ES-I3 (cell line): ENCODE data around the gene MAD2L2.

Source experiments
- H3K36me3 ChIP-seq: 2 replicates; pipeline ENCODE4 v1.6.1; 2013; ENCODE audit warnings: mild to moderate bottlenecking, low read length, control low read depth, moderate library complexity; ENCODE audit not compliant: insufficient read depth
- H3K4me1 ChIP-seq: 2 replicates; pipeline ENCODE4 v1.6.1; 2013; ENCODE audit warnings: mild to moderate bottlenecking, control low read depth, low read length; ENCODE audit not compliant: insufficient read depth
- H3K9ac ChIP-seq: 2 replicates; pipeline ENCODE4 v1.6.1; 2013; ENCODE audit warnings: low read depth, mild to moderate bottlenecking, low read length, moderate library complexity
- H3K9me3 ChIP-seq: 2 replicates; pipeline ENCODE4 v1.6.1; 2013; ENCODE audit warnings: mild to moderate bottlenecking, low read length, moderate library complexity; ENCODE audit not compliant: control insufficient read depth, insufficient read depth

MAD2L2 gene

GRCh38 chr1:11697893-11698210, 16.9 kb upstream of the MAD2L2 start:
- no peaks in the 10 kb centered on the region for H3K36me3 ChIP-seq
- H3K4me1 ChIP-seq = peaks cover 30% of the 10 kb centered on the region; the same call in 1 of the 2 replicates
- H3K9ac ChIP-seq = no peak overlapping the region
- no peaks in the 10 kb centered on the region for H3K9me3 ChIP-seq

GRCh38 chr1:11697188-11697892, 16.4 kb upstream of the MAD2L2 start:
- Histone ChIP-seq H3K9ac (no peak overlapping the region), H3K36me3 (no peaks in the 10 kb centered on the region), H3K9me3 (no peaks in the 10 kb centered on the region), H3K4me1 (peaks cover 30% of the 10 kb centered on the region; the same call in 1 of the 2 replicates)

GRCh38 chr1:11695861-11696260, 14.9 kb upstream of the MAD2L2 start:
- H3K9ac ChIP-seq = no peak overlapping the region
- no peaks in the 10 kb centered on the region for H3K9me3 ChIP-seq
- no peaks in the 10 kb centered on the region for H3K36me3 ChIP-seq
- peaks cover 18% of the 10 kb centered on the region; the same call in 1 of the 2 replicates for H3K4me1 ChIP-seq

DNA sequence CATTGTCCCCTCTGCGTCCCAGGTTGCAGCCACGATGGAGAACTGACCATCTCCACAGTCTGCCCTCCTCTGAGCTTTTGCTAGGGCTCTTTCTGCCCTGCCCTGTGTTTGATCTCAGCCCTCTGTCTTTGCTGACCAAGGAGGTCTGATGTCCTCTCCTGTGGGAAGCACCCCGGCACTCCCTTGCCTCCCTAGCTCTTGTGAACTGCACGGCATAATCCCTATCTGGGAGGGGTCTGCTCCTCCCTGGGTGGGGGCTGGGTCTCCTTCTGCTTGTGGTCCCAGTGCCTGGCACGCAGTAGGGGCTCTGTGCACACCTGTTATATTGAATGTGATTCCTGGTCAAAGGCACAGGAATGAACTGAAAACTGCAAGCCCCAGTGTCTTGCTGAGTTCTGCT, 13.0 kb upstream of the MAD2L2 start:
- Histone ChIP-seq H3K4me1 (peaks cover 16% of the 10 kb centered on the region), H3K36me3 (no peaks in the 10 kb centered on the region), H3K9me3 (no peaks in the 10 kb centered on the region), H3K9ac (no peak overlapping the region)

- H3K9me3 ChIP-seq = no peaks in the 10 kb centered on the region
- peaks cover 19% of the 10 kb centered on the region for H3K4me1 ChIP-seq
- H3K9ac ChIP-seq = no peak overlapping the region
- no peaks in the 10 kb centered on the region for H3K36me3 ChIP-seq
These were observed 12.2 kb upstream of the MAD2L2 start for GRCh38 chr1:11693024-11693590.

GRCh38 chr1:11691928-11692711, 11.2 kb upstream of the MAD2L2 start:
- peaks cover 19% of the 10 kb centered on the region for H3K4me1 ChIP-seq
- peak overlapping the region; percentile 87 for H3K9ac ChIP-seq
- no peaks in the 10 kb centered on the region for H3K9me3 ChIP-seq
- H3K36me3 ChIP-seq = no peaks in the 10 kb centered on the region

DNA sequence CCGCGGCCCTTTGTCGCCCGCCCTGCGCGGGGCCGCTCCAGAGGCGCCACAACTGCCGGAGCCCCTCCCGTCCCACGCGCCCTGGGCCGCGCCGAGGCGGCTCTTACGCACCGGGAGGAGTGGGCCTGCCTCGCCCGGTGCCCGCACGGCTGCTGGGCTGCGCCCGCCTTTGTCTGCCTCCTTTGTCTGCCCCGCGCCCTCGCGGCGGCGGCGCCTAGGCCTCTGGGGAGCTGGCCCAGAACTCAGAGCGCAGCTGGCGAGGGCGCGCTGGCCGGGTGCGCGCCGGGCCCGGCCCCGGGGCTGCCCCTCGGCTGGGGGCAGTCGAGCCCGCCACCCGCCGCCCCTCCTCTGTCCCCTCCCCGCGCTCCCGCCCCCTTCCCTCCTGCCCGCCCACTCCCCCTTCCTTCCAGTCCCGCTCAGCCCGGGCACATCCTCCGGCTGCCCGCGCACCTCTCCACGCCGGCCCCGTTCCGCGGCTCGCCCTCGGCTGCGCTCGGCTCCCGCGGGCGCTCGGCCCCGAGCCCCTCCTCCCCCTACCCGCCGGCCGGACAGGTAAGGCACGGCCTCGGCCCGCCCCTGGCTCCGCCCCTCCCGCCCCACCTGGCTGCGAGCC, 10.5 kb upstream of the MAD2L2 start, which contains the start of gene DRAXIN:
DRAXIN (plus strand) TSS at position 409 of the 613 bp plus-strand sequence. CDS start 14,549 bp downstream, outside the sequence.
- no peaks in the 10 kb centered on the region for H3K9me3 ChIP-seq
- no peaks in the 10 kb centered on the region for H3K36me3 ChIP-seq
- H3K9ac ChIP-seq = peak within 1 kb of the TSS; percentile 87
- peaks cover 19% of the 10 kb centered on the region for H3K4me1 ChIP-seq

GRCh38 chr1:11690397-11691301, 9.7 kb upstream of the MAD2L2 start:
- Histone ChIP-seq H3K4me1 (peaks cover 23% of the 10 kb centered on the region), H3K9me3 (no peaks in the 10 kb centered on the region), H3K36me3 (no peaks in the 10 kb centered on the region), H3K9ac (peak overlapping the region; percentile 63)

DNA sequence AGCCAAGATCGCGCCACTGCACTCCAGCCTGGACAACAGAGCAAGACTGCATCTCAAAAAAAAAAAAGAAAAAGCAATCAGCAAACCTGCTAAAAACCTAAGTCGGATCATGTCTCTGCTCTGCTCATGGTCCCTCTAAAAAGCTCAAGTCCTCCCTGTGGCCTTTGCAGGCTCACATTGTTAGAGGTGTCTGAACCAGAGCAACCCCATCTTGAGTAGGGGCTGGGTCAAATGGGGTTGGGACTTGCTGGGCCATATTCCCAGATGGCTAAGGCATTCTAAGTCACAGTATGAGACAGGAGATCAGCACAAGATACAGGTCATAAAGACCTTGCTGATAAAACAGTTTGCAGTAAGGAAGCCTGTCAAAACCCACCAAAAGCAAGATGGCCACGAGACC, 7.6 kb upstream of the MAD2L2 start:
- Histone ChIP-seq H3K9me3 (no peaks in the 10 kb centered on the region), H3K4me1 (peaks cover 32% of the 10 kb centered on the region), H3K9ac (no peak overlapping the region), H3K36me3 (no peaks in the 10 kb centered on the region)

DNA sequence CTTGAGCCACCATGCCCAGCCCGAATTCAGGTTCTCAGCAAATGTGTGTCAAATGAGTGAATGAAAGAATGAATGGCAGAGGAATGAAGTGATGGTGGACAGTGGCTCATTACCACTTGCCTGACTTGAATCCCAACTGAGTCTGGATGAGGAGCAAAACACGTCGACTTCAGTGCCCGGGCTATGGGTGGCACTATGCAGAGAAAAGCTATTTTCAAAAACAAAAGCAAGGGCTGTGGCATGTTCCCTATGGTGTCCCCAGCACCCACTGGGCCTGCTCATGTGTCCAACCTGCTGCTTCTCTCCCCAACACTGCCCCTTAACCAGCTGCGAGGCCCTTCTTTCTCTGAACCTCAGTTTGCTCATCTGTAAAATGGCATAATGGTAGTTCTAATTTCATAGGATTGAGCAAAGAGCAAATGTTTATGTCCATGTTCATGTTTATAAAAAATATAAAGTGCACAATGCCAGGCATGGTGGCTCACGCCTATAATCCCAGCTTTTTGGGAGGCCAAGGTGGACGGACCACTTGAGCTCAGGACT, 4.3 kb upstream of the MAD2L2 start:
- H3K9ac ChIP-seq = no peak overlapping the region

DNA sequence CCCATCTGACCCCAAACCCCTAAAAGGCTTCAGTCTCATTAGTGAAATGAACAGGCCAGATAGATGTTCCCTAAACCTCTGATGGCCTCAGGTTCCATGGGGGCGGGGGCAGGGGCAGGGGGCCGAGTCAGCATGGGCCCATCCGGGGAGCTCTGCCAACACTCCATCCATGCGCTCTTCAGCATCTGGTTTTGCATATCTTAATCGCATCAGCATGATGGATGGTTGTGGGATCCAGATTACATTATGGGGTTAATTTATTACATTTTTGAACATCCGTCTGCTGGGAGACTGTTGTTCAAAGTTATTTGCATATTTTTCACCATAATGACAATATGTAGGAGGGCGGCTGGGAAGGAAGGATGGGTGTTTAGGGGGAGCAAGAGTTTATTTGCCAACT, 3.1 kb upstream of the MAD2L2 start:
- no peaks in the 10 kb centered on the region for H3K9me3 ChIP-seq

More for the DNA sequence above, 4.3 kb upstream of the MAD2L2 start:
- H3K36me3 ChIP-seq = no peaks in the 10 kb centered on the region
- H3K9me3 ChIP-seq = no peaks in the 10 kb centered on the region
- H3K4me1 ChIP-seq = peaks cover 42% of the 10 kb centered on the region

GRCh38 chr1:11682799-11683198, 1.9 kb upstream of the MAD2L2 start:
- peaks cover 33% of the 10 kb centered on the region for H3K4me1 ChIP-seq
- H3K9ac ChIP-seq = no peak overlapping the region; the same call in 1 of the 2 replicates
- H3K9me3 ChIP-seq = no peaks in the 10 kb centered on the region

More for the DNA sequence above, 3.1 kb upstream of the MAD2L2 start:
- peaks cover 36% of the 10 kb centered on the region for H3K4me1 ChIP-seq
- no peak overlapping the region for H3K9ac ChIP-seq
- H3K36me3 ChIP-seq = no peaks in the 10 kb centered on the region; the same call in 1 of the 2 replicates

DNA sequence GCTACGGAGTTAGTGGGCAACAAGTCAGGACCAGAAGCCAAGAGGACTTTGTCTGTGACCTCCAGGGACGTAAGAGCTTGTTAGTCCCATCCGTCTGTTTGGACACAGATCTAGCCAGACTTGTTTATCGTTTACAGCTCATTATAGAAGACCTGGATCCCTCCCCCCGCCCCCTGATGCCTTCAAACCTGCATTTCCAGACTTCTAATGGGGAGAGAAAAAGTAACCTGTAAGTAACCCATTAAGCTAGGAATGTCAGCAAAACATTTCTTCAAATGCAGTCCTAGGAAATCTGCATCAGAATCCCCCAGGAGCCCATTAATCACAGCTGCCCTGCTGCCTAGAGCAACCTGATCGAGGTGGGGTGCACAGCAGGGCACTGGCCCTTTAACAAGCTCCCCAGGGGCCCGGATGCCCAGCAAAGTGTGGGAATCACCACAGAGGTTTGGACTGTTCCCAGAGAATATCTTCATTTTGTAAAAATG, 1.4 kb upstream of the MAD2L2 start:
- peaks cover 33% of the 10 kb centered on the region for H3K4me1 ChIP-seq
- peak overlapping the region; percentile 62 for H3K9ac ChIP-seq
- no peaks in the 10 kb centered on the region for H3K9me3 ChIP-seq
- peaks cover 2% of the 10 kb centered on the region; the same call in 1 of the 2 replicates for H3K36me3 ChIP-seq

More at GRCh38 chr1:11682799-11683198, 1.9 kb upstream of the MAD2L2 start:
- H3K36me3 ChIP-seq = no peaks in the 10 kb centered on the region; the same call in 1 of the 2 replicates
